Caco-2 (cell line): ENCODE results near the gene CAP1. TPM values are rescaled to one million over a fixed set of nuclear protein-coding genes. Genes with fewer than 3 reads are reported as not detected.

Source experiments
- BruUV-seq: library from RNA; stranded (reverse); fragments of 400-500 nt; replicated peaks from 2 replicates; lab custom pipeline; 2021; lab: Mats Ljungman, UMichigan
- CTCF ChIA-PET: fragments of 300-600 bp; sonication (Branson Sonifier 250); formaldehyde crosslinking; loops from one replicate; lab custom pipeline; 2022; ENCODE audit warnings: antibody characterized with exemption; lab: Charles Lee
- POLR2A ChIA-PET: fragments of 300-600 bp; sonication (Branson Sonifier 250); formaldehyde crosslinking; loops from one replicate; lab custom pipeline; 2022; ENCODE audit warnings: antibody characterized with exemption; lab: Charles Lee
- DNase-seq, 2 experiments: peaks; one replicate each; pipeline versions ENCODE4 v3.0.0 to v3.0.0-alpha.2; 2020 to 2022
- H3K27me3 ChIP-seq: replicated peaks from 2 replicates; pipeline ENCODE4 v1.6.0; 2011; ENCODE audit warnings: low read length; ENCODE audit not compliant: control insufficient read depth, insufficient read depth
- H3K36me3 ChIP-seq: 2 replicates; pipeline ENCODE4 v1.5.1; 2011; ENCODE audit warnings: low read length; ENCODE audit not compliant: control insufficient read depth, insufficient read depth
- H3K4me1 ChIP-seq: fragments of 250-450 bp; sonication (Bioruptor Pico); 2 replicates; pipeline ENCODE4 v1.5.1; 2020; ENCODE audit warnings: mild to moderate bottlenecking
- H3K4me3 ChIP-seq: 2 replicates; pipeline ENCODE4 v1.5.1; 2011; ENCODE audit warnings: low read depth, mild to moderate bottlenecking, control low read depth, low read length
- H3K9me3 ChIP-seq: fragments of 250-450 bp; sonication (Bioruptor Pico); 2 replicates; pipeline ENCODE4 v1.5.1; 2020; ENCODE audit warnings: mild to moderate bottlenecking, moderate library complexity
- H3K27ac Mint-ChIP-seq: one replicate; pipeline ENCODE4 v1.8.0; 2022; ENCODE audit warnings: mixed read lengths; ENCODE audit not compliant: unreplicated experiment
- H3K27me3 Mint-ChIP-seq: one replicate; pipeline ENCODE4 v1.8.0; 2022; ENCODE audit warnings: mixed read lengths; ENCODE audit not compliant: insufficient read depth, unreplicated experiment
- H3K36me3 Mint-ChIP-seq: one replicate; pipeline ENCODE4 v1.8.0; 2022; ENCODE audit warnings: mild to moderate bottlenecking, mixed read lengths; ENCODE audit not compliant: insufficient read depth, unreplicated experiment
- H3K4me1 Mint-ChIP-seq: one replicate; pipeline ENCODE4 v1.8.0; 2022; ENCODE audit warnings: low read depth, mixed read lengths; ENCODE audit not compliant: unreplicated experiment
- H3K4me3 Mint-ChIP-seq: one replicate; pipeline ENCODE4 v1.8.0; 2022; ENCODE audit warnings: mild to moderate bottlenecking, moderate library complexity, mixed read lengths; ENCODE audit not compliant: unreplicated experiment
- H3K9me3 Mint-ChIP-seq: one replicate; pipeline ENCODE4 v1.8.0; 2022; ENCODE audit warnings: mixed read lengths; ENCODE audit not compliant: unreplicated experiment
- intact Hi-C: fragments of 100-400 bp; cut with micrococcal nuclease; formaldehyde crosslinking; loops from one replicate; pipeline ENCODE4 v1.10.0; 2022; ENCODE audit not compliant: unreplicated experiment
- total RNA-seq: library from RNA; stranded (reverse); gene quantifications from 2 replicates; pipeline ENCODE4 v1.2.3, GENCODE V29; 2022
- TF ChIP-seq, protein P1 (sequence below), 2 experiments: fragments of 200-600 bp in 1 of 2; IDR thresholded peaks; 1 replicate in 1 of 2; 2 replicates in 1 of 2; pipeline versions ENCODE4 v1.5.1 to v1.8.0; 2011 to 2022; ENCODE audit warnings: antibody characterized with exemption in 1 of 2, control low read depth in 1 of 2, inconsistent platforms in 1 of 2, low read depth in 1 of 2, low read length in 1 of 2, mild to moderate bottlenecking in 1 of 2, moderate library complexity in 1 of 2; ENCODE audit not compliant: insufficient read depth in 1 of 2, severe bottlenecking in 1 of 2, unreplicated experiment in 1 of 2

CAP1 gene
- total RNA-seq, 1 experiment from 2014 or later = 181 TPM

DNA sequence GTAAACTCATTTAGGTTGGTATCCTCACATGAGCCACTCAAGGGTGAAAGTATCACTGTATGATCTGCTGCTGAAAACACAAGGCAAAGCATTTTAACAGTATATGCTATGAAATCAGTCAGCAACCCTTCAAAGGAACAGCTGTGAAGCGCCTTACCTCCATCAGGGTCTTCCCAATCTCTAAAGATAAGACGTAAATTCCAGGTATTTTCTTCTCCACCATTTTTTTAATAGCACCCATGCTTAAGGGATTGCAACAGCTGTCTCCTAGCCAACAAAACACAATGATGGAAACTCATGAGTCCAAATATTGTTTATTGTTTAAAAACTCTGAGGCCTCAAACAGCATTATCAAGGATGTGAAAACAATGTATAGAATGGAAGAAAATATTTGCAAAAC is 51.7 kb downstream of the CAP1 start:
- peaks cover 19% of the 10 kb centered on the region for H3K4me1 Mint-ChIP-seq
- no peak overlapping the region for H3K4me3 Mint-ChIP-seq
- TF ChIP-seq, protein P1, sequence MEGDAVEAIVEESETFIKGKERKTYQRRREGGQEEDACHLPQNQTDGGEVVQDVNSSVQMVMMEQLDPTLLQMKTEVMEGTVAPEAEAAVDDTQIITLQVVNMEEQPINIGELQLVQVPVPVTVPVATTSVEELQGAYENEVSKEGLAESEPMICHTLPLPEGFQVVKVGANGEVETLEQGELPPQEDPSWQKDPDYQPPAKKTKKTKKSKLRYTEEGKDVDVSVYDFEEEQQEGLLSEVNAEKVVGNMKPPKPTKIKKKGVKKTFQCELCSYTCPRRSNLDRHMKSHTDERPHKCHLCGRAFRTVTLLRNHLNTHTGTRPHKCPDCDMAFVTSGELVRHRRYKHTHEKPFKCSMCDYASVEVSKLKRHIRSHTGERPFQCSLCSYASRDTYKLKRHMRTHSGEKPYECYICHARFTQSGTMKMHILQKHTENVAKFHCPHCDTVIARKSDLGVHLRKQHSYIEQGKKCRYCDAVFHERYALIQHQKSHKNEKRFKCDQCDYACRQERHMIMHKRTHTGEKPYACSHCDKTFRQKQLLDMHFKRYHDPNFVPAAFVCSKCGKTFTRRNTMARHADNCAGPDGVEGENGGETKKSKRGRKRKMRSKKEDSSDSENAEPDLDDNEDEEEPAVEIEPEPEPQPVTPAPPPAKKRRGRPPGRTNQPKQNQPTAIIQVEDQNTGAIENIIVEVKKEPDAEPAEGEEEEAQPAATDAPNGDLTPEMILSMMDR (IDR thresholded peaks at IDR 0.05; ENCODE audit: insufficient read depth in 1 of 2, low read depth in 1 of 2, low read length in 1 of 2, severe bottlenecking in 1 of 2, unreplicated experiment in 1 of 2) = no peak
- no peaks in the 10 kb centered on the region for H3K36me3 ChIP-seq
- H3K27me3 Mint-ChIP-seq = no peaks in the 10 kb centered on the region
- intact Hi-C loops = no loop called here
- no peak for DNase-seq
- H3K27ac Mint-ChIP-seq = no peak overlapping the region
- H3K4me1 ChIP-seq = no peaks in the 10 kb centered on the region
- H3K36me3 Mint-ChIP-seq = peaks cover 47% of the 10 kb centered on the region
- H3K27me3 ChIP-seq = no peaks in the 10 kb centered on the region
- no peaks in the 10 kb centered on the region for H3K9me3 ChIP-seq
- CTCF ChIA-PET = interaction anchor here (1.6 kb wide), 1 partner anchor 246 kb away, joined by 4 read pairs; no protein-coding TSS in a partner anchor
- POLR2A ChIA-PET = no interaction called here
- no peaks in the 10 kb centered on the region for H3K9me3 Mint-ChIP-seq
- no peak overlapping the region for H3K4me3 ChIP-seq
- no TSS peak for BruUV-seq

GRCh38 chr1:40092706-40093639 is 52.4 kb downstream of the CAP1 start:
- no TSS peak for BruUV-seq
- no peak for DNase-seq
- Histone ChIP-seq H3K27me3 (no peaks in the 10 kb centered on the region), H3K4me3 (no peak overlapping the region), H3K4me1 (peaks cover 3% of the 10 kb centered on the region; the same call in 1 of the 2 replicates), H3K9me3 (no peaks in the 10 kb centered on the region), H3K36me3 (no peaks in the 10 kb centered on the region)
- no peaks in the 10 kb centered on the region for H3K27me3 Mint-ChIP-seq
- H3K9me3 Mint-ChIP-seq = no peaks in the 10 kb centered on the region
- ChIA-PET CTCF (interaction anchor here (0.7 kb wide), 1 partner anchor 107 kb away, joined by 3 read pairs; no protein-coding TSS in a partner anchor), POLR2A (no interaction called here)
- intact Hi-C loops = no loop called here
- H3K4me1 Mint-ChIP-seq = peaks cover 26% of the 10 kb centered on the region
- H3K4me3 Mint-ChIP-seq = no peak overlapping the region
- H3K27ac Mint-ChIP-seq = no peak overlapping the region
- TF ChIP-seq, protein P1 (IDR thresholded peaks at IDR 0.05; ENCODE audit: insufficient read depth in 1 of 2, low read depth in 1 of 2, low read length in 1 of 2, severe bottlenecking in 1 of 2, unreplicated experiment in 1 of 2) = no peak
- peaks cover 42% of the 10 kb centered on the region for H3K36me3 Mint-ChIP-seq

GRCh38 chr1:40094466-40095110 is 54.1 kb downstream of the CAP1 start:
- no peak for DNase-seq
- BruUV-seq = no TSS peak
- H3K4me1 Mint-ChIP-seq = peaks cover 26% of the 10 kb centered on the region
- Histone ChIP-seq H3K36me3 (no peaks in the 10 kb centered on the region), H3K9me3 (no peaks in the 10 kb centered on the region), H3K4me3 (no peak overlapping the region), H3K4me1 (peaks cover 3% of the 10 kb centered on the region; the same call in 1 of the 2 replicates), H3K27me3 (no peaks in the 10 kb centered on the region)
- H3K9me3 Mint-ChIP-seq = no peaks in the 10 kb centered on the region
- TF ChIP-seq, protein P1 (IDR thresholded peaks at IDR 0.05; ENCODE audit: insufficient read depth in 1 of 2, low read depth in 1 of 2, low read length in 1 of 2, severe bottlenecking in 1 of 2, unreplicated experiment in 1 of 2) = no peak
- ChIA-PET POLR2A (interaction anchor here (0.6 kb wide), 1 partner anchor 244 kb away, joined by 5 read pairs; no protein-coding TSS in a partner anchor), CTCF (interaction anchor here (0.5 to 0.6 kb wide), 2 partner anchors 203 to 340 kb away, joined by 3 read pairs; no protein-coding TSS in a partner anchor)
- no peaks in the 10 kb centered on the region for H3K27me3 Mint-ChIP-seq
- H3K27ac Mint-ChIP-seq = no peak overlapping the region
- H3K36me3 Mint-ChIP-seq = peaks cover 28% of the 10 kb centered on the region
- intact Hi-C loops = no loop called here
- H3K4me3 Mint-ChIP-seq = peak overlapping the region; percentile 25
